ENCODE measurements around the gene ZNF320. TPM values are rescaled to one million over a fixed set of nuclear protein-coding genes. Genes with fewer than 3 reads are reported as not detected.
A peak's percentile ranks its signal among the peaks of the same experiment; 100 is the strongest.

Gene ZNF320
- total RNA-seq, result 7.2 and 11.2 TPM in 2 replicates

GRCh38 chr19:52897138-52897935, at the start of gene ZNF320:
Gene ZNF320, minus strand, starts transcription at chr19:52897635. Its CDS starts 7,380 bp downstream, at chr19:52890255.

GRCh38 chr19:52922841-52923777, 25.7 kb upstream of the ZNF320 start, which contains the start of gene ZNF888:
Gene ZNF888, minus strand, starts transcription at chr19:52923428. Its CDS starts 5,555 bp downstream, at chr19:52917873.

GRCh38 chr19:52857378-52858191, 39.9 kb downstream of the ZNF320 start, which contains the start of gene ZNF468:
Gene ZNF468, minus strand, starts transcription at chr19:52857619. Its CDS starts 3,347 bp downstream, at chr19:52854272.

Small RNA genes lying within 50 kb of the gene (small RNA-seq; reads per million reads assigned to genes)
- 0.88 reads per million, percentile 40 among the genes with 10 or more reads in this experiment for gene ZNF320 (ENCODE audit: low replicate concordance)

Other genes starting within 250 kb of the ZNF320 start
- gene ZNF611, start 162.6 kb downstream of the ZNF320 start, total RNA-seq, result 7.4 and 16.2 TPM in 2 replicates
- gene ZNF600, start 110.8 kb downstream of the ZNF320 start, total RNA-seq, result 6.1 and 7.0 TPM in 2 replicates
- 11.2 and 13.7 TPM in 2 replicates for gene ZNF28, start 76.0 kb downstream of the ZNF320 start, total RNA-seq
- 22.2 and 26.0 TPM in 2 replicates for gene ZNF468, start 40.0 kb downstream of the ZNF320 start, total RNA-seq
- 2.8 and 4.7 TPM in 2 replicates for gene ZNF888, start 25.8 kb upstream of the ZNF320 start, total RNA-seq
- gene ZNF816, start 65.2 kb upstream of the ZNF320 start, total RNA-seq, result 7.4 and 8.2 TPM in 2 replicates
- gene ERVV-1, start 116.3 kb upstream of the ZNF320 start, total RNA-seq, result not detected in 2 replicates
- gene ERVV-2, start 147.1 kb upstream of the ZNF320 start, total RNA-seq, result not detected in 2 replicates
- gene ZNF160, start 205.8 kb upstream of the ZNF320 start, total RNA-seq, result 32.8 and 32.9 TPM in 2 replicates
- 2.7 and 7.0 TPM in 2 replicates for gene ZNF415, start 235.3 kb upstream of the ZNF320 start, total RNA-seq